Effector memory CD8-positive, alpha-beta T cell (primary cell): ENCODE results near the gene KRTAP9-3.
"Not testable (repeated sequence)": the region's sequence is repeated elsewhere in the genome, so short reads cannot be mapped to it uniquely, and the experiment has no call there.

Experiments
- ATAC-seq: fragments of 150-1000 bp; cut with Tn5 transposase; replicated peaks from 2 replicates; pipeline ENCODE4 v1.10.0; 2021; ENCODE audit warnings: mild to moderate bottlenecking, moderate library complexity
- DNase-seq, 3 experiments: peaks; one replicate each; pipeline ENCODE4 v3.0.0; 2021
- H3K27ac Mint-ChIP-seq, 2 donors: one replicate each; pipeline ENCODE4 v1.8.0; 2022; ENCODE audit warnings: mild to moderate bottlenecking in 2 of 2, mixed read lengths in 2 of 2, moderate library complexity in 2 of 2
- H3K27me3 Mint-ChIP-seq, 2 donors: one replicate each; pipeline ENCODE4 v1.8.0; 2022; ENCODE audit warnings: mixed read lengths in 2 of 2
- H3K36me3 Mint-ChIP-seq: one replicate; pipeline ENCODE4 v1.8.0; 2022; ENCODE audit warnings: mild to moderate bottlenecking, moderate library complexity, mixed read lengths; ENCODE audit not compliant: insufficient read depth
- H3K4me1 Mint-ChIP-seq, 2 donors: one replicate each; pipeline ENCODE4 v1.8.0; 2022; ENCODE audit warnings: low read depth in 2 of 2, mixed read lengths in 2 of 2
- H3K4me3 Mint-ChIP-seq, 2 donors: one replicate each; pipeline ENCODE4 v1.8.0; 2022; ENCODE audit warnings: mild to moderate bottlenecking in 2 of 2, mixed read lengths in 2 of 2, moderate library complexity in 2 of 2
- H3K9me3 Mint-ChIP-seq, 2 donors: one replicate each; pipeline ENCODE4 v1.8.0; 2022; ENCODE audit warnings: mixed read lengths in 2 of 2

KRTAP9-3 gene

DNA sequence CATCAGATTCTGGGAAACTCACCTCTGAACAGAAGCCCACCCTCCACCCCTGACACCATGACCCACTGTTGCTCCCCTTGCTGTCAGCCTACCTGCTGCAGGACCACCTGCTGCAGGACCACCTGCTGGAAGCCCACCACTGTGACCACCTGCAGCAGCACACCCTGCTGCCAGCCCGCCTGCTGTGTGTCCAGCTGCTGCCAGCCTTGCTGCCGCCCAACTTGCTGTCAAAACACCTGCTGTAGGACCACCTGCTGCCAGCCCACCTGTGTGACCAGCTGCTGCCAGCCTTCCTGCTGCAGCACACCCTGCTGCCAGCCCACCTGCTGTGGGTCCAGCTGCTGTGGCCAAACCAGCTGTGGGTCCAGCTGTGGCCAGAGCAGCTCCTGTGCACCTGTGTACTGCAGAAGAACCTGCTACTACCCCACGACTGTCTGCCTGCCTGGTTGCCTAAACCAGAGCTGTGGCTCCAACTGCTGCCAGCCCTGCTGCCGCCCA is 5.6 kb upstream of the KRTAP9-3 start, which contains the start of gene KRTAP9-2:
Gene KRTAP9-2, plus strand, starts transcription at position 51 of the 498 bp plus-strand sequence. Its CDS starts 7 bp downstream, at position 58.
- not testable (repeated sequence) for H3K27ac Mint-ChIP-seq, H3K9me3 Mint-ChIP-seq, H3K36me3 Mint-ChIP-seq, DNase-seq, ATAC-seq, H3K4me3 Mint-ChIP-seq, H3K4me1 Mint-ChIP-seq
- H3K27me3 Mint-ChIP-seq: peaks cover 14 to 15% of the 10 kb centered on the region in 2 donors

DNA sequence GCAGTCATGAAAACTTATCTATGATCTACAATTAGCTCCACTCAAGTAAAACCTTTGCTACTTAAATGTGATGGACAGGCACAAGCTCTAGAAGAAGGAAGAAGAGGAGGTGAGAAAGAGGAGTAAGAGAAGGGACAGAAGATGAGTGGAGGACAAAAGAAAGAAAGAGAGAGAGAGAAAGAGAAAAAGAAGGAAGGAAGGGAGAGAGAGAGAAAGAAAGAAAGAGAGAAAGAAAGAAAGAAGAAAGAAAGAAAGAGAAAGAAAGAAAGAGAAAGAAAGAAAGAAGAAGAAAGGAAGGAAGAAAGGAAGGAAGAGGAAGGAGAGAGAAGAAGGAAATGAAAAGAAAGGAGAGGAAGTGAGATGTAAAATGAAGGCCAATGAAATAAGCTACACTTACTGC is 2.2 kb upstream of the KRTAP9-3 start:
- Mint-ChIP-seq H3K27me3 (peaks cover 31 to 36% of the 10 kb centered on the region in 2 donors), H3K4me3 (no peak overlapping the region), H3K9me3 (no peaks in the 10 kb centered on the region), H3K27ac (no peak overlapping the region), H3K36me3 (no peaks in the 10 kb centered on the region), H3K4me1 (no peaks in the 10 kb centered on the region)
- no peak for DNase-seq
- ATAC-seq: no peak

DNA sequence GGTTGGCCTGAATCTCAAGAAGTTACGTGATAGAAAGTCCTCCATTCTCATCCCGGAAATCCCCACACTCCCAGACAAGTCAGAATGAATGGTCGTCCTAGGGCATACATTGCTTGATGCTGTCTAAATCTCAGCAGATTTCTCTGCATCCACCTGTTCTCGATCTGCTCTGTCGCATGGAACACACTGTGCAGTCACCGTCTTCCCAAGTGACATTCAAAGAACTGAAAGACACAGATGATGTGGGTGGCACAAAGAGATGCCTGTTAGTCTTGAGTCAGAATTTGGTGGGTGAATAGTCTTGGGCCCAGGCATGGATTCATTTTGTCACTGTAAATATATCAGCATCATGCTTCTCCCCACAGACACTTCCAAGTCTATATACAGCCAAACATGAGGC is 518 bp upstream of the KRTAP9-3 start:
- Mint-ChIP-seq H3K27ac (no peak overlapping the region), H3K36me3 (no peaks in the 10 kb centered on the region), H3K4me1 (no peaks in the 10 kb centered on the region), H3K27me3 (peaks cover 45 to 46% of the 10 kb centered on the region in 2 donors), H3K9me3 (no peaks in the 10 kb centered on the region), H3K4me3 (no peak overlapping the region)
- ATAC-seq (no peak), DNase-seq (no peak)

DNA sequence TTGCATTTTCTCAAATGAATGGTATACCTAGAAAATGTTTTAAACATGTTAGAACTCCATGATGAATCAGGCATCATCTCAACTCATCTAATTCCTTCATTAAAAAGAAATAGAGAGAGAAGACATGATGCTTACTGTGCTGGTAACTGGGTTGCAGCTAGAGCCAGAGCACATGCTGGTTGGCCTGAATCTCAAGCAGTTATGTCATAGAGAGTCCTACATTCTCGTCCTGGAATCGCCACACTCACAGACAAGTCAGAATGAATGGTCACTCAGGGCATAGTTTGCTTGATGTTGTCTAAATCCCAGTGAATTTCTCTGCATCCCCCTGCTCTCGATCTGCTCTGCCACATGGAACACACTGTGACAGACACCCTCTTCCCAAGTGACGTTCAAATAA is 4.9 kb downstream of the KRTAP9-3 start:
- not testable (repeated sequence) for H3K9me3 Mint-ChIP-seq, H3K36me3 Mint-ChIP-seq, DNase-seq, ATAC-seq, H3K4me3 Mint-ChIP-seq, H3K4me1 Mint-ChIP-seq, H3K27ac Mint-ChIP-seq
- H3K27me3 Mint-ChIP-seq: peaks cover 51 to 77% of the 10 kb centered on the region in 2 donors

DNA sequence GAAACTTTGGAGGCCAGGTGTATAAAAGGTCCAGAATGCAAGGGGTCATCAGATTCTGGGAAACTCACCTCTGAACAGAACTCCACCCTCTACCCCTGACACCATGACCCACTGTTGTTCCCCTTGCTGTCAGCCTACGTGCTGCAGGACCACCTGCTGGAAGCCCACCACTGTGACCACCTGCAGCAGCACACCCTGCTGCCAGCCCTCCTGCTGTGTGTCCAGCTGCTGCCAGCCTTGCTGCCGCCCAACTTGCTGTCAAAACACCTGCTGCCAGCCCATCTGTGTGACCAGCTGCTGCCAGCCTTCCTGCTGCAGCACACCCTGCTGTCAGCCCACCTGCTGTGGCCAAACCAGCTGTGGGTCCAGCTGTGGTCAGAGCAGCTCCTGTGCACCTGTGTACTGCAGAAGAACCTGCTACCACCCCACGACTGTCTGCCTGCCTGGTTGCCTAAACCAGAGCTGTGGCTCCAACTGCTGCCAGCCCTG is 5.7 kb downstream of the KRTAP9-3 start, which contains the start of gene KRTAP9-8:
Gene KRTAP9-8, plus strand, starts transcription at position 51 of the 489 bp plus-strand sequence. Its CDS starts 53 bp downstream, at position 104.
- peaks cover 56 to 79% of the 10 kb centered on the region in 2 donors for H3K27me3 Mint-ChIP-seq
- H3K27ac Mint-ChIP-seq, H3K4me1 Mint-ChIP-seq, ATAC-seq, DNase-seq, H3K36me3 Mint-ChIP-seq, H3K4me3 Mint-ChIP-seq, H3K9me3 Mint-ChIP-seq: not testable (repeated sequence)

DNA sequence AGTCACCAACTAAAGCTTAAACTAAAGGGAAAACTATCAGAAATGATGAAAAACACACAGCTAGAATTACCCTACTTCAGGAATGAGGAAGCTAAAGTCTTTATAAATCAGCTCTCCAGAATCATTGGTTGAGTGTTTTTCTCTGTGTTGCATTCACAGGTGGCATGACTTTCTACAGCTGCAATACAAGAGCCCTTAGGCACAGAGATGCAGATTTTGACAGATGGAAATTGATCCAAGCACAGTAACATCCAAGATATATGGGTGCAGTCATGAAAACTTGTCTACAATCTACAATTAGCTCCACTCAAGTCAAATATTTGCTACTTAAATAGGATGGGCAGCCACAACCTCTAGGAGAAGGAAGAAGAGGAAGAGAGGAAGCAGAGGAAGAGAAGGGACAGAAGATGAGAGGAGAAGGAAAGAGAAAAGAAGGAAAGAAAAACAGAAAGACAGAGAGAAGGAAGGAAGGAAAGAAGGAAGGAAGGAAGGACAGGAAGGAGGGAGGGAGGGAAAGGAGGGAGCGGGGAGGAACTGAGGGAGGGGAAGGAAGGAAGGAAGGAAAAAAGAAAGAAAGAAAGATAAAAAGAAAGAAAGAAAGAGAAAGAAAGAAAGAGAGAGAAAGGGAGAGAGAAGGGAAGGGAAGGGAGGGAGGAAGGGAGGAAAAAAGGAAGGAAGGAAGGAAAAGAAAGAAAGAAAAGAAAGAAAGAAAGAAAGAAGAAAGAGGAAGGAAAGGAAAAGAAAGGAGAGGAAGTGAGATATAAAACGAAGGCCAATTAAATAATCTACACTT is 14.9 kb downstream of the KRTAP9-3 start:
- Mint-ChIP-seq H3K27me3 (peaks cover 17 to 31% of the 10 kb centered on the region in 2 donors), H3K27ac (peak overlapping the region in 1 of 2 donors; percentile 82)
- H3K4me1 Mint-ChIP-seq, H3K9me3 Mint-ChIP-seq, DNase-seq, H3K36me3 Mint-ChIP-seq, H3K4me3 Mint-ChIP-seq, ATAC-seq: not testable (repeated sequence)

DNA sequence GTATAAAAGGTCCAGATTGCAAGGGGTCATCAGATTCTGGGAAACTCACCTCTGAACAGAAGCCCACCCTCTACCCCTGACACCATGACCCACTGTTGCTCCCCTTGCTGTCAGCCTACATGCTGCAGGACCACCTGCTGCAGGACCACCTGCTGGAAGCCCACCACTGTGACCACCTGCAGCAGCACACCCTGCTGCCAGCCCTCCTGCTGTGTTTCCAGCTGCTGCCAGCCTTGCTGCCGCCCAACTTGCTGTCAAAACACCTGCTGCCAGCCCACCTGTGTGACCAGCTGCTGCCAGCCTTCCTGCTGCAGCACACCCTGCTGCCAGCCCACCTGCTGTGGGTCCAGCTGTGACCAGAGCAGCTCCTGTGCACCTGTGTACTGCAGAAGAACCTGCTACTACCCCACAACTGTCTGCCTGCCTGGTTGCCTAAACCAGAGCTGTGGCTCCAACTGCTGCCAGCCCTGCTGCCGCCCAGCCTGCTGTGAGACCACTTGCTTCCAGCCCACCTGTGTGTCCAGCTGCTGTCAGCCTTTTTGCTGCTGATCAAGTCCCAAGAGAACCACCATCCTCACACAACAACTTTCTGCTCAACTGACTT is 17.5 kb downstream of the KRTAP9-3 start, which contains the start of gene KRTAP9-4:
Gene KRTAP9-4, plus strand, starts transcription at position 51 of the 604 bp plus-strand sequence. Its CDS starts 34 bp downstream, at position 85.
- H3K9me3 Mint-ChIP-seq, DNase-seq: not testable (repeated sequence)

DNA sequence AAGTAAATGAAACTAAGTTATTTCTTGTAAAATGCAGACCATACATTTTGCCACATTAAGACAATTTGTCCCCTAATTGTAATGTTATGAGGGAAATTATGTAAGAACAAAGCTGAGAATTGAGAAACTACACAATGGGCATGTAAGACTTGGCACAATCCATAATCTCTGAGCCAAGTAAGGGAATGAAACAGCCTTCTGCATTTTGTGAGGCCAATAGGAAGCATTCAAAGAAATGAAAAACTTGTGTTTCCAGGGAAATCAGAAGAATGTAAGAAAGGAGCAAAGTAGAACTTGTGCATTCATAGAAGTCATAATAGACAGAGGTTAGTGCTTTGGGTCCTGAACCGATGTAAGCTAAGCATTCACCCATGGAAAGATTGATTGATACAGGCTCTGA is 19.0 kb downstream of the KRTAP9-3 start:
- H3K27me3 Mint-ChIP-seq: peaks cover 28 to 32% of the 10 kb centered on the region in 2 donors
- H3K27ac Mint-ChIP-seq: no peak overlapping the region
- no peak overlapping the region for H3K4me3 Mint-ChIP-seq
- no peaks in the 10 kb centered on the region for H3K36me3 Mint-ChIP-seq
- H3K4me1 Mint-ChIP-seq: peaks cover 0 to 2% of the 10 kb centered on the region in 2 donors
- DNase-seq (no peak), ATAC-seq (no peak)
- no peaks in the 10 kb centered on the region for H3K9me3 Mint-ChIP-seq

More for the DNA sequence above, 17.5 kb downstream of the KRTAP9-3 start, which contains the start of gene KRTAP9-4:
- Mint-ChIP-seq H3K27me3 (peaks cover 18 to 24% of the 10 kb centered on the region in 2 donors), H3K27ac (peak within 1 kb of the TSS in 1 of 2 donors; percentile 5)
- not testable (repeated sequence) for H3K36me3 Mint-ChIP-seq, H3K4me3 Mint-ChIP-seq, H3K4me1 Mint-ChIP-seq, ATAC-seq

DNA sequence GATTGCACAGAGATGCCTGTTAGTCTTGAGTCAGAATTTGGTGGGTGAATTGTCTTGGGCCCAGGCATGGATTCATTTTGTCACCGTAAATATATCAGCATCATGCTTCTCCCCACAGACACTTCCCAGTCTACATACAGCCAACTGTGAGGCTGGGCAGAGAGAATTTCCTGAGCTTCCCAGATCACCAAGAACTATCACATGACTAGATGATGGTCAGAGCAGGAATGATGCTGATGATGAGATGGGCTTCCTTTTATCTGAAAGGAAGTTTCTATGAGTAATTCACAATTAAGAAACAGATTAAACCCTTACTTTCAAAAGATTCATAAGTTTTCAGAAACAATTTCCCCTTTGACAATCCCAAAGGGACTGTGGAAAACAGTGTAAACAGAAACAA is 22.6 kb downstream of the KRTAP9-3 start:
- no peak overlapping the region for H3K27ac Mint-ChIP-seq
- H3K4me3 Mint-ChIP-seq: no peak overlapping the region
- ATAC-seq: no peak
- H3K9me3 Mint-ChIP-seq: no peaks in the 10 kb centered on the region
- peaks cover 0 to under 1% of the 10 kb centered on the region in 2 donors for H3K4me1 Mint-ChIP-seq
- H3K36me3 Mint-ChIP-seq: no peaks in the 10 kb centered on the region
- peaks cover 59 to 62% of the 10 kb centered on the region in 2 donors for H3K27me3 Mint-ChIP-seq
- no peak for DNase-seq

DNA sequence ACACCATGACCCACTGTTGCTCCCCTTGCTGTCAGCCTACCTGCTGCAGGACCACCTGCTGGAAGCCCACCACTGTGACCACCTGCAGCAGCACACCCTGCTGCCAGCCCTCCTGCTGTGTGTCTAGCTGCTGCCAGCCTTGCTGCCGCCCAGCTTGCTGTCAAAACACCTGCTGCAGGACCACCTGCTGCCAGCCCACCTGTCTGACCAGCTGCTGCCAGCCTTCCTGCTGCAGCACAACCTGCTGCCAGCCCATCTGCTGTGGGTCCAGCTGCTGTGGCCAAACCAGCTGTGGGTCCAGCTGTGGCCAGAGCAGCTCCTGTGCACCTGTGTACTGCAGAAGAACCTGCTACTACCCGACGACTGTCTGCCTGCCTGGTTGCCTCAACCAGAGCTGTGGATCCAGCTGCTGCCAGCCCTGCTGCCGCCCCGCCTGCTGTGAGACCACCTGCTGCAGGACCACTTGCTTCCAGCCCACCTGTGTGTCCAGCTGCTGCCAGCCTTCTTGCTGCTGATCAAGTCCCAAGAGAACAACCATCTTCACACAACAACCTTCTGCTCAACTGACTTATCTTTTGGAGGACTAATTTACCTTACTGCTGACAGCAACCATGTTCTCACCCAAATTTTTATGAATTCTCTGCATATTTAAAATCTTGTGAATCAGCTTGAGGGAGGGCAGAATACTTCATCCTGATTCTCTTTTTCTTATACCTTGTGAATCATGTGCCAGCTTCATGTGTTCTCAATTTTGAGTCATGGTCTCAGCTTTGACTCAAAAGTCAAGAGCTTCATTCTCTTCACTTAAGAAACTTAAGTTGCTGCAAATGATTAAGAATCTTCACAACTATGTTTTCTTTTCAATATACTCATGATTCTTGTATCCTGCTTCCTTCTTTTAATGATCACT is 23.4 kb downstream of the KRTAP9-3 start, which contains the start of gene KRTAP9-9:
Gene KRTAP9-9, plus strand, starts transcription at position 4 of the 910 bp plus-strand sequence.
- H3K4me3 Mint-ChIP-seq, DNase-seq, H3K4me1 Mint-ChIP-seq, H3K36me3 Mint-ChIP-seq, H3K9me3 Mint-ChIP-seq, ATAC-seq, H3K27ac Mint-ChIP-seq: not testable (repeated sequence)
- peaks cover 59 to 62% of the 10 kb centered on the region in 2 donors for H3K27me3 Mint-ChIP-seq

DNA sequence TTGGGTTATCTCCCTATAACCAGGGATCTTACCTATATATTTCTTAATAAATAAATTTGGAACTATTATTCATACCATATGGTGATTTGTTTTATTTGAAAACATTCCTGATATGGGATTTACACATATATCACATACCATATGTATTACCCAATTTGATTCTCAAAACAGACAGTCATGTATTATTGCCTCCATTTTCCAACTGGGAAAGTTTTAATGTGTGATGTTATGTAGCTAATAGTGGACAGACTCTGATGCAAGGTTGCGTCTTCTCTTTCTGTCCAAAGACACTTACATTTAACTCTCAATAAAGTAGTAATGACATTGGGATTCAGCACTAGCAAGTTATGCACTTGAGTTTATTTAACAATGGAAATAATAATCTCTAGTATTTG is 24.0 kb downstream of the KRTAP9-3 start:
- DNase-seq (no peak), ATAC-seq (no peak)
- H3K4me3 Mint-ChIP-seq: no peak overlapping the region
- H3K27ac Mint-ChIP-seq: no peak overlapping the region
- H3K27me3 Mint-ChIP-seq: peaks cover 63 to 67% of the 10 kb centered on the region in 2 donors
- H3K36me3 Mint-ChIP-seq: no peaks in the 10 kb centered on the region
- H3K9me3 Mint-ChIP-seq: no peaks in the 10 kb centered on the region
- H3K4me1 Mint-ChIP-seq: peaks cover 0 to 1% of the 10 kb centered on the region in 2 donors

DNA sequence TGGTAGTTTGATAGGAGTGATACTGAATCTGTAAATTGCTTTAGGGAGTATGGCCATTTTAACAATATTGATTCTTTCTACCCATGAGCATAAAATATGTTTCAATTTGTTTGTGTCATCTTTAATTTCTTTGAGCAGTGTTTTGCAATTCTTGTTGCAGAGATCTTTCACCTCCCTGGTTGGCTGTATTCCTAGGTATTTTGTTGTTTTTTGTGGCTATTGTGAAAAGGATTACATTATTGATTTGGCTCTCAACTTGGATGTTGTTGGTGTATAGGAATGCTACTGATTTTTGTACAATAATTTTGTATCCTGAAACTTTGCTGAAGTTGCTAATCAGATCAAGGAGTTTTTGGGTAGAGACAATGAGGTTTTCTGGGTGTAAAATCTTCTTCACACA is 26.2 kb downstream of the KRTAP9-3 start:
- Mint-ChIP-seq H3K4me3 (no peak overlapping the region), H3K9me3 (no peaks in the 10 kb centered on the region), H3K36me3 (no peaks in the 10 kb centered on the region), H3K4me1 (peaks cover 0 to 1% of the 10 kb centered on the region in 2 donors), H3K27me3 (peaks cover 66 to 68% of the 10 kb centered on the region in 2 donors), H3K27ac (no peak overlapping the region)
- no peak for DNase-seq
- no peak for ATAC-seq
